K562 (cell line): Measurements from ENCODE around the gene PLEKHM2. TPM values are rescaled to one million over a fixed set of nuclear protein-coding genes. Genes with fewer than 3 reads are reported as not detected.
A peak's percentile ranks its signal among the peaks of the same experiment; 100 is the strongest.

Experiments
- ATAC-seq: fragments of 200-7000 bp; cut with Tn5 transposase; 3 replicates; pipeline ENCODE4 v1.9.1; 2020; ENCODE audit warnings: moderate library complexity
- BruUV-seq: library from RNA; stranded (reverse); fragments of 400-500 nt; replicated peaks from 2 replicates; lab custom pipeline; 2021; lab: Mats Ljungman, UMichigan
- CTCF ChIA-PET: fragments of 300-600 bp; formaldehyde crosslinking; extraction: SDS; loops from one replicate; lab custom pipeline; 2021; ENCODE audit warnings: low intra/inter-chr PET ratio; lab: Yijun Ruan, JAX
- POLR2A ChIA-PET: fragments of 300-600, 350-650 bp; sonication (Branson Sonifier 250); formaldehyde crosslinking; extraction: SDS; loops from one replicate; lab custom pipeline; 2021; ENCODE audit warnings: antibody characterized with exemption, inconsistent platforms; lab: Yijun Ruan, JAX
- DNase-seq, 4 experiments: peaks; one replicate each; pipeline versions ENCODE4 v3.0.0 to v3.0.0-alpha.2; 2011 to 2018; ENCODE audit warnings: low spot score in 3 of 4, mixed read lengths in 3 of 4; ENCODE audit errors: extremely low read depth in 1 of 4
- FAIRE-seq: peaks from 2 replicates; lab custom pipeline; 2011; peaks lifted over from hg19 to GRCh38; lab: Jason Lieb, UNC
- H2AFZ ChIP-seq: 2 replicates; pipeline ENCODE4 v1.6.0; 2011; ENCODE audit warnings: low read depth, low read length, control low read depth, inconsistent platforms
- H3K27ac ChIP-seq: fragments of 200-600 bp; 3 replicates; pipeline ENCODE4 v1.8.0; 2011; ENCODE audit warnings: low read depth, mild to moderate bottlenecking, control low read depth, inconsistent platforms, low read length, moderate library complexity, mixed read lengths; ENCODE audit errors: extremely low read depth
- H3K27me3 ChIP-seq, 2 experiments: fragments of 300-600 bp in 1 of 2; 2 replicates in 1 of 2; 3 replicates in 1 of 2; pipeline versions ENCODE4 v1.6.0 to v1.8.0; 2011; ENCODE audit warnings: inconsistent platforms in 2 of 2, low read length in 2 of 2, mild to moderate bottlenecking in 1 of 2, mixed read lengths in 1 of 2, moderate library complexity in 1 of 2; ENCODE audit not compliant: control insufficient read depth in 2 of 2, insufficient read depth in 2 of 2
- H3K36me3 ChIP-seq: fragments of 300-600 bp; 3 replicates; pipeline ENCODE4 v1.8.0; 2011; ENCODE audit warnings: mild to moderate bottlenecking, low read length, inconsistent platforms; ENCODE audit not compliant: control insufficient read depth, insufficient read depth
- H3K4me1 ChIP-seq, 2 experiments: fragments of 200-600 bp in 1 of 2; replicated peaks in 1 of 2; 2 replicates in 1 of 2; 3 replicates in 1 of 2; pipeline versions ENCODE4 v1.5.1 to v1.8.0; 2011; ENCODE audit warnings: inconsistent platforms in 2 of 2, low read length in 2 of 2, mild to moderate bottlenecking in 1 of 2, mixed read lengths in 1 of 2, moderate library complexity in 1 of 2; ENCODE audit not compliant: control insufficient read depth in 2 of 2, insufficient read depth in 2 of 2
- H3K4me2 ChIP-seq: 2 replicates; pipeline ENCODE4 v1.6.1; 2011; ENCODE audit warnings: low read length, control low read depth, inconsistent platforms, mixed read lengths; ENCODE audit not compliant: insufficient read depth
- H3K4me3 ChIP-seq: fragments of 200-600 bp; sonication (generic), shearing (Covaris generic); 2 replicates; pipeline ENCODE4 v1.5.1; 2016; ENCODE audit warnings: control low read depth, inconsistent platforms
- H3K79me2 ChIP-seq: fragments of 200-600 bp; 3 replicates; pipeline ENCODE4 v1.8.0; 2011; ENCODE audit warnings: low read length, inconsistent platforms; ENCODE audit not compliant: control insufficient read depth, insufficient read depth
- H3K9ac ChIP-seq, 2 experiments: 2 replicates each; pipeline versions ENCODE4 v1.6.0 to v1.6.1; 2011; ENCODE audit warnings: low read depth in 2 of 2, low read length in 2 of 2, control low read depth in 1 of 2, inconsistent platforms in 1 of 2, mild to moderate bottlenecking in 1 of 2, mixed read lengths in 1 of 2; ENCODE audit not compliant: insufficient read depth in 1 of 2
- H3K9me1 ChIP-seq: one replicate; pipeline ENCODE4 v1.6.0; 2011; ENCODE audit warnings: inconsistent platforms, mild to moderate bottlenecking, low read length, moderate library complexity; ENCODE audit not compliant: control insufficient read depth, insufficient read depth
- H3K9me3 ChIP-seq: replicated peaks from 2 replicates; pipeline ENCODE4 v1.5.1; 2011; ENCODE audit warnings: low read depth, low read length, inconsistent platforms; ENCODE audit not compliant: control insufficient read depth, insufficient read depth
- H4K20me1 ChIP-seq: replicated peaks from 2 replicates; pipeline ENCODE4 v1.6.1; 2011; ENCODE audit warnings: low read length, inconsistent platforms, mixed read lengths; ENCODE audit not compliant: control insufficient read depth, insufficient read depth
- BHLHE40 ChIP-seq: IDR thresholded peaks from 2 replicates; pipeline ENCODE4 v1.6.1; 2011; ENCODE audit warnings: low read length, improper control_type of control experiment
- MCM5 ChIP-seq: fragments of 450-650 bp; IDR thresholded peaks from 2 replicates; pipeline ENCODE4 v1.6.1; 2016; ENCODE audit warnings: low read depth
- RBM25 ChIP-seq: fragments of 200-400 bp; formaldehyde crosslinking; IDR thresholded peaks from 2 replicates; pipeline ENCODE4 v1.6.1; 2018; ENCODE audit warnings: low read length, low read depth, moderate library complexity; ENCODE audit not compliant: severe bottlenecking
- SRSF1 ChIP-seq: fragments of 200-400 bp; formaldehyde crosslinking; IDR thresholded peaks from 2 replicates; pipeline ENCODE4 v1.6.1; 2017; ENCODE audit warnings: mild to moderate bottlenecking, low read depth, low read length, moderate library complexity
- TCF7L2 ChIP-seq: fragments of 150-350 bp; IDR thresholded peaks from 2 replicates; pipeline ENCODE4 v1.6.1; 2016; ENCODE audit warnings: low read depth, mild to moderate bottlenecking, low read length, moderate library complexity
- ZNF121 ChIP-seq: sonication (generic); formaldehyde crosslinking; conservative IDR thresholded peaks from 2 replicates; pipeline ENCODE4 v1.8.0; 2022; ENCODE audit warnings: missing genetic modification reagents
- ZNF23 ChIP-seq: fragments of 250-450 bp; sonication (Bioruptor Pico); IDR thresholded peaks from 2 replicates; pipeline ENCODE4 v1.4.0; 2020; ENCODE audit warnings: mild to moderate bottlenecking
- WGBS: fragments of 100-300 bp; shearing (Covaris generic); methylation state at CpG from one replicate; pipeline ENCODE4 v1.1.6; 2016; ENCODE audit warnings: low coverage, mixed read lengths; ENCODE audit not compliant: insufficient coverage; ENCODE audit errors: missing lambda C conversion rate; 5-methylcytosine and 5-hydroxymethylcytosine counted together
- in situ Hi-C: fragments of 300-500 bp; cut with MboI; formaldehyde crosslinking; loops from 4 replicates; pipeline ENCODE4 v1.15.0; 2018; ENCODE audit warnings: inconsistent platforms, mixed read lengths
- intact Hi-C: fragments of 100-400 bp; cut with micrococcal nuclease; formaldehyde crosslinking; loops from 2 replicates; pipeline ENCODE4 v1.14.2; 2022
- polyA plus RNA-seq, 8 experiments: library from polyadenylated mRNA; depleted of rRNA in 4 of 8; stranded (reverse) in 5 of 8; unstranded in 3 of 8; fragments of >200 nt; fragmentation: Nextera tagmentation in 2 of 8; fragmentation: Illumina TruSeq in 1 of 8; extraction: Ambion mirVana in 2 of 8; extraction: Trizol in 1 of 8; gene quantifications; 2 replicates each; pipeline versions ENCODE4 v1.2.1 to v1.2.3, GENCODE V29; 2011 to 2014; ENCODE audit warnings: inconsistent platforms in 1 of 8, missing spikeins in 1 of 8
- total RNA-seq, 7 experiments: library from RNA; depleted of rRNA in 6 of 7; stranded (reverse); fragments of >200 nt in 6 of 7; fragmentation: Illumina TruSeq in 2 of 7; extraction: Trizol in 2 of 7; gene quantifications; 2 replicates each; pipeline versions ENCODE4 v1.2.1 to v1.2.3, GENCODE V29; 2011 to 2021; ENCODE audit warnings: low replicate concordance in 1 of 7
- TF ChIP-seq, protein P1 (sequence below), 2 experiments: fragments of 200-800 bp in 1 of 2; sonication (Bioruptor generic) in 1 of 2; sonication (generic) in 1 of 2; formaldehyde crosslinking in 1 of 2; IDR thresholded peaks in 1 of 2; conservative IDR thresholded peaks in 1 of 2; 2 replicates each; pipeline versions ENCODE4 v1.5.0 to v1.6.1; 2016 to 2020; ENCODE audit warnings: missing compliant biosample characterization in 1 of 2, missing genetic modification characterization in 1 of 2, missing genetic modification reagents in 1 of 2

The PLEKHM2 gene
- total and polyA plus RNA-seq, 9 of the 15 experiments (the other 6 are each of a cell fraction or from before 2014, with no cell fraction given): 0.27 to 63.7 (median 33.2) TPM

DNA sequence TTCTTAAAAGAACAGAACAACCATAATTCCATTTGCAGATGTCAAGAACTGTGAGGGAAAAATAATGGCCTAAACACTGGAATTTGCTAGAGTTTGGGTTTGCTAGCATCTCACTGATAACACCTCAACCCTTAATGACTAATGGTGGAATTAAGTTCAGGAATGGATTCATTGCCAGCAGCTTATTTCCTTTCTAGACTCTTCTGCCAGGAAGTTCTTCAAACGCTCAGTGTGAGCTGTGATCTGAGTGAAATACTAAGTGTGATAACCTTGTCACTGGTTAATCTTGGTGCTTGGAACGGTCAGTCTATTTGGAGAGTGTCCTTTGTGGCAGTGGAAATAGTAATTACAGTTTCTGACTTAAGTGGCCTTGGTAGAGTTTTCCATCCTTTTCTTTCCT lies 21.6 kb upstream of the PLEKHM2 start:
- H3K9me3 ChIP-seq: no peaks in the 10 kb centered on the region

DNA sequence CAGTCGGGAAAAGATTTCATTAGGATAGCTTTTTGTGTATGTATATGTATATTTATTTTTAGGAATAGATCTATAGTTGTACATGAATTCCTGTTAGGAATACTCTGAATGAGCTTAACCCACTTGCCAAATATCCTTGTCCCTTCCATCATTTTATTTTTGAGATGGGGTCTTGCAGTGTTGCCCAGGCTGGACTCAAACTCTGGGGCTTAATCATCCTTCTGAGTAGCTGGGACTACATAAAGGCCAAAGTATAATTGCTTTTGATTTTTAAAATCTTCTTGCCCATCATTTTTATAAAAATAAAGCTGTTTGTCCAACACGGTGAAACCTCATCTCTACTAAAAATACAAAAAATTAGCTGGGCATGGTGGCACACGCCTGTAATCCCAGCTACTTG lies 20.2 kb upstream of the PLEKHM2 start:
- H4K20me1 ChIP-seq: 0 out of 2 replicates have a peak, but pooled peaks cover 3% of the 10 kb centered on the region
- H3K4me2 ChIP-seq: no peak overlapping the region
- no peaks in the 10 kb centered on the region for H3K9me1 ChIP-seq
- WGBS: 95% methylated on average over 3 of the region's 3 CpGs
- no peak for ATAC-seq
- POLR2A ChIA-PET: interaction anchor here (0.6 to 3.3 kb wide), 9 partner anchors 9 to 1045 kb away, joined by 3 to 22 read pairs (median 3); no protein-coding TSS in a partner anchor
- no peaks in the 10 kb centered on the region for H3K4me1 ChIP-seq
- BruUV-seq: no TSS peak
- no peak overlapping the region for H2AFZ ChIP-seq
- no peaks in the 10 kb centered on the region for H3K9me3 ChIP-seq
- H3K4me3 ChIP-seq: no peak overlapping the region
- FAIRE-seq: no peak
- no peak overlapping the region for H3K27ac ChIP-seq
- no peaks in the 10 kb centered on the region for H3K79me2 ChIP-seq
- TF ChIP-seq RBM25 (peak; percentile 33), ZNF121 (peak; percentile 58; the same call in 1 of the 2 replicates)
- TF ChIP-seq, protein P1, sequence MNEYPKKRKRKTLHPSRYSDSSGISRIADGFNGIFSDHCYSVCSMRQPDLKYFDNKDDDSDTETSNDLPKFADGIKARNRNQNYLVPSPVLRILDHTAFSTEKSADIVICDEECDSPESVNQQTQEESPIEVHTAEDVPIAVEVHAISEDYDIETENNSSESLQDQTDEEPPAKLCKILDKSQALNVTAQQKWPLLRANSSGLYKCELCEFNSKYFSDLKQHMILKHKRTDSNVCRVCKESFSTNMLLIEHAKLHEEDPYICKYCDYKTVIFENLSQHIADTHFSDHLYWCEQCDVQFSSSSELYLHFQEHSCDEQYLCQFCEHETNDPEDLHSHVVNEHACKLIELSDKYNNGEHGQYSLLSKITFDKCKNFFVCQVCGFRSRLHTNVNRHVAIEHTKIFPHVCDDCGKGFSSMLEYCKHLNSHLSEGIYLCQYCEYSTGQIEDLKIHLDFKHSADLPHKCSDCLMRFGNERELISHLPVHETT (CRISPR knock-in tag; conservative IDR thresholded peaks at IDR 0.05 in 1 of 2, IDR thresholded peaks at IDR 0.05 in 1 of 2): no peak
- TF ChIP-seq, all 486 proteins: peak for 2
- no peaks in the 10 kb centered on the region for H3K27me3 ChIP-seq
- no peak for DNase-seq
- H3K36me3 ChIP-seq: peaks cover 43% of the 10 kb centered on the region
- in situ Hi-C loops: no loop called here
- intact Hi-C loops: no loop called here
- CTCF ChIA-PET: no interaction called here
- H3K9ac ChIP-seq: no peak overlapping the region

More for the DNA sequence above, 21.6 kb upstream of the PLEKHM2 start:
- CTCF ChIA-PET: no interaction called here
- no peak for FAIRE-seq
- 70% methylated on average over 2 of the region's 2 CpGs for WGBS
- intact Hi-C loops: no loop called here
- Histone ChIP-seq H3K4me1 (no peaks in the 10 kb centered on the region), H3K36me3 (peaks cover 54% of the 10 kb centered on the region), H3K27me3 (no peaks in the 10 kb centered on the region), H4K20me1 (0 out of 2 replicates have a peak, but pooled peaks cover 3% of the 10 kb centered on the region)
- POLR2A ChIA-PET: interaction anchor here (0.9 to 2.5 kb wide), 3 partner anchors 10 to 68 kb away, joined by 3 to 7 read pairs (median 3); no protein-coding TSS in a partner anchor
- no peak for DNase-seq
- TF ChIP-seq TCF7L2 (no peak), SRSF1 (no peak), MCM5 (no peak), ZNF23 (CRISPR knock-in tag) (no peak), BHLHE40 (no peak)
- TF ChIP-seq, all 486 proteins: peak for 0
- ATAC-seq: no peak
- H3K4me3 ChIP-seq: no peak overlapping the region
- BruUV-seq: no TSS peak
- no peak overlapping the region for H2AFZ ChIP-seq
- no peak overlapping the region for H3K27ac ChIP-seq
- H3K9me1 ChIP-seq: no peaks in the 10 kb centered on the region
- H3K9ac ChIP-seq: no peak overlapping the region
- H3K4me2 ChIP-seq: no peak overlapping the region
- in situ Hi-C loops: no loop called here
- H3K79me2 ChIP-seq: no peaks in the 10 kb centered on the region
